ENCODE data around the gene NEDD4L.

GRCh38 chr18:58148954-58149471, 105.0 kb downstream of the NEDD4L start:
- TF ChIP-seq CTCF (IDR thresholded peaks at IDR 0.05): no peak
- TF ChIP-seq EZH2 (IDR thresholded peaks at IDR 0.05; ENCODE audit: borderline replicate concordance, insufficient read depth, low read depth, low read length, poor library complexity, severe bottlenecking): no peak

Data from B cell (primary cell).